Gastroesophageal sphincter (tissue), 3 donors: ENCODE measurements around the gene RPL37A.

Source experiments
- EP300 ChIP-seq: sonication (generic); formaldehyde crosslinking; IDR thresholded peaks from one replicate; pipeline ENCODE4 v1.6.1; 2017; ENCODE audit warnings: antibody characterized with exemption, mild to moderate bottlenecking
- POLR2A ChIP-seq, 2 donors: fragments of 450-650 bp; IDR thresholded peaks; one replicate each; pipeline ENCODE4 v1.6.1; 2017; ENCODE audit warnings: antibody characterized with exemption in 2 of 2, mild to moderate bottlenecking in 2 of 2, moderate library complexity in 1 of 2
- POLR2AphosphoS5 ChIP-seq: sonication (generic); formaldehyde crosslinking; IDR thresholded peaks from one replicate; pipeline ENCODE4 v1.6.1; 2017; ENCODE audit warnings: antibody characterized with exemption
- TF ChIP-seq, protein P1 (sequence below), 4 experiments: fragments of 200-600 bp in 2 of 4; fragments of 450-650 bp in 2 of 4; sonication (generic) in 1 of 4; IDR thresholded peaks; one replicate each; pipeline ENCODE4 v1.5.1; 2017 to 2019; ENCODE audit warnings: antibody characterized with exemption in 4 of 4, mild to moderate bottlenecking in 2 of 4, moderate library complexity in 2 of 4

DNA sequence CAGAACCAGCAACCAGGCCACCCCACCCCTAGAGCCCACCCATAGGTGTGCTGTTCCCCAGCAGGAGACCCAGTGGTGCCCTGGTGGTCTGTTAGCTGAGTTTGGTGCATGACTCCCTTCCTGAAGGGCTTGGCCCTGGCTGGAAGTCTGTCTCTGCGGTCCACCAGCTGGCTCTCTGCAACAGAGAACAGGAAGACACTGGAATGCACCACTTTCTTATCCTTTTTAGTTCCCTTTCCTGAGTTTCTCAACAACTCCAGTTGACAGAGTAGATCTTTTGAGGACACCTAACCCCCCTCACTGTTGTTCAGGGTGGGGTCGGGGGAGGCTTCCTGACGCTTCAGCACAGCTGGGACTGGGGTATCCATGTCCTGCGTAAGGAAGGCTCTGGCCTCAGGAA, 11.9 kb upstream of the RPL37A start:
- TF ChIP-seq, protein P1, sequence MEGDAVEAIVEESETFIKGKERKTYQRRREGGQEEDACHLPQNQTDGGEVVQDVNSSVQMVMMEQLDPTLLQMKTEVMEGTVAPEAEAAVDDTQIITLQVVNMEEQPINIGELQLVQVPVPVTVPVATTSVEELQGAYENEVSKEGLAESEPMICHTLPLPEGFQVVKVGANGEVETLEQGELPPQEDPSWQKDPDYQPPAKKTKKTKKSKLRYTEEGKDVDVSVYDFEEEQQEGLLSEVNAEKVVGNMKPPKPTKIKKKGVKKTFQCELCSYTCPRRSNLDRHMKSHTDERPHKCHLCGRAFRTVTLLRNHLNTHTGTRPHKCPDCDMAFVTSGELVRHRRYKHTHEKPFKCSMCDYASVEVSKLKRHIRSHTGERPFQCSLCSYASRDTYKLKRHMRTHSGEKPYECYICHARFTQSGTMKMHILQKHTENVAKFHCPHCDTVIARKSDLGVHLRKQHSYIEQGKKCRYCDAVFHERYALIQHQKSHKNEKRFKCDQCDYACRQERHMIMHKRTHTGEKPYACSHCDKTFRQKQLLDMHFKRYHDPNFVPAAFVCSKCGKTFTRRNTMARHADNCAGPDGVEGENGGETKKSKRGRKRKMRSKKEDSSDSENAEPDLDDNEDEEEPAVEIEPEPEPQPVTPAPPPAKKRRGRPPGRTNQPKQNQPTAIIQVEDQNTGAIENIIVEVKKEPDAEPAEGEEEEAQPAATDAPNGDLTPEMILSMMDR (IDR thresholded peaks at IDR 0.05), result no peak
- TF ChIP-seq POLR2A (IDR thresholded peaks at IDR 0.05), result no peak
- TF ChIP-seq POLR2AphosphoS5, result no peak
- no peak for TF ChIP-seq EP300
